ENCODE measurements around the gene FADS6.

GRCh38 chr17:74868251-74868907 is 25.1 kb downstream of the FADS6 start:
- TF ChIP-seq CTCF (IDR thresholded peaks at IDR 0.05), result no peak
- no peak for TF ChIP-seq POLR2A (IDR thresholded peaks at IDR 0.05)
